A549 (cell line): ENCODE results near the gene PLCB1. TPM values are rescaled to one million over a fixed set of nuclear protein-coding genes. Genes with fewer than 3 reads are reported as not detected.

Source experiments
- ATAC-seq, 2 experiments: fragments of 200-7000 bp in 1 of 2; fragments of >200 bp in 1 of 2; cut with Nextera tagmentation in 1 of 2; cut with Tn5 transposase in 1 of 2; 3 replicates each; pipeline versions ENCODE4 v1.8.0 to v1.9.1; 2018 to 2020; ENCODE audit warnings: mild to moderate bottlenecking in 1 of 2, moderate library complexity in 1 of 2
- CTCF ChIA-PET: fragments of 300-600 bp; sonication (Branson Sonifier 250); formaldehyde crosslinking; extraction: SDS; loops from one replicate; lab custom pipeline; 2021; ENCODE audit warnings: antibody characterized with exemption, inconsistent platforms; lab: Yijun Ruan, JAX
- POLR2A ChIA-PET: fragments of 350-600 bp; formaldehyde crosslinking; extraction: SDS; loops from one replicate; lab custom pipeline; 2021; ENCODE audit warnings: antibody characterized with exemption, inconsistent platforms; lab: Yijun Ruan, JAX
- DNase-seq, 2 experiments: peaks; one replicate each; pipeline versions ENCODE4 v3.0.0 to v3.0.0-alpha.2; 2011 to 2016; ENCODE audit warnings: low read depth in 1 of 2, low spot score in 1 of 2
- FAIRE-seq: peaks from 2 replicates; lab custom pipeline; 2011; peaks lifted over from hg19 to GRCh38; lab: Jason Lieb, UNC
- H3K27ac ChIP-seq, 2 experiments: fragments of >200 bp; sonication (Bioruptor Twin); formaldehyde crosslinking; 3 replicates each; pipeline ENCODE4 v1.5.1; 2016 to 2017
- H3K4me1 ChIP-seq: fragments of >200 bp; sonication (Bioruptor Twin); formaldehyde crosslinking; 3 replicates; pipeline ENCODE4 v1.6.1; 2016
- H3K4me2 ChIP-seq: fragments of >200 bp; sonication (Bioruptor Twin); formaldehyde crosslinking; 3 replicates; pipeline ENCODE4 v1.6.1; 2016
- H3K4me3 ChIP-seq: fragments of >200 bp; sonication (Bioruptor Twin); formaldehyde crosslinking; 3 replicates; pipeline ENCODE4 v1.5.1; 2016
- H3K9me3 ChIP-seq: fragments of >200 bp; sonication (Bioruptor Twin); formaldehyde crosslinking; 3 replicates; pipeline ENCODE4 v1.6.1; 2016
- BHLHE40 ChIP-seq: IDR thresholded peaks from 2 replicates; pipeline ENCODE4 v1.6.1; 2012; ENCODE audit warnings: low read depth, low read length, inconsistent platforms
- CBX8 ChIP-seq: fragments of 200-600 bp; sonication (generic); IDR thresholded peaks from 2 replicates; pipeline ENCODE4 v1.6.1; 2016
- CHD2 ChIP-seq: fragments of 150-350 bp; IDR thresholded peaks from 2 replicates; pipeline ENCODE4 v1.6.1; 2014; ENCODE audit warnings: low read length; ENCODE audit not compliant: partially characterized antibody
- CHD4 ChIP-seq: fragments of 200-600 bp; sonication (generic); IDR thresholded peaks from 2 replicates; pipeline ENCODE4 v1.6.1; 2016; ENCODE audit warnings: antibody characterized with exemption, mild to moderate bottlenecking, borderline replicate concordance
- EP300 ChIP-seq, 2 experiments: fragments of >200 bp; sonication (Bioruptor Twin); formaldehyde crosslinking; IDR thresholded peaks; 2 replicates in 1 of 2; 3 replicates in 1 of 2; pipeline ENCODE4 v1.6.1; 2016 to 2017
- ESRRA ChIP-seq: fragments of 150-350 bp; IDR thresholded peaks from 2 replicates; pipeline ENCODE4 v1.6.1; 2014; ENCODE audit warnings: mild to moderate bottlenecking, low read length, borderline replicate concordance
- FOSL2 ChIP-seq, 2 experiments: fragments of 450-650 bp in 1 of 2; fragments of >200 bp in 1 of 2; sonication (Bioruptor Twin) in 1 of 2; formaldehyde crosslinking; IDR thresholded peaks; 2 replicates each; pipeline versions ENCODE4 v1.5.0 to v1.6.1; 2016 to 2020; ENCODE audit warnings: mild to moderate bottlenecking in 1 of 2, moderate library complexity in 1 of 2
- FOXS1 ChIP-seq: fragments of 250-450 bp; sonication (Bioruptor Pico); IDR thresholded peaks from 2 replicates; pipeline ENCODE4 v1.5.0; 2020; ENCODE audit warnings: mild to moderate bottlenecking, moderate library complexity
- HEYL ChIP-seq: fragments of 250-450 bp; sonication (Bioruptor Pico); IDR thresholded peaks from 2 replicates; pipeline ENCODE4 v1.8.0; 2021; ENCODE audit warnings: mild to moderate bottlenecking, moderate library complexity
- HMGXB4 ChIP-seq: fragments of 250-450 bp; sonication (Bioruptor Pico); IDR thresholded peaks from 2 replicates; pipeline ENCODE4 v1.5.0; 2021; ENCODE audit warnings: mild to moderate bottlenecking, moderate library complexity, borderline replicate concordance
- JUN ChIP-seq, 2 experiments: fragments of >200 bp; sonication (Bioruptor Twin); formaldehyde crosslinking; IDR thresholded peaks; 2 replicates in 1 of 2; 3 replicates in 1 of 2; pipeline ENCODE4 v1.6.1; 2016 to 2017
- JUNB ChIP-seq: fragments of >200 bp; sonication (Bioruptor Twin); formaldehyde crosslinking; IDR thresholded peaks from 2 replicates; pipeline ENCODE4 v1.6.1; 2016
- KDM1A ChIP-seq: fragments of 200-600 bp; sonication (generic); IDR thresholded peaks from 2 replicates; pipeline ENCODE4 v1.6.1; 2016; ENCODE audit warnings: low read depth, mild to moderate bottlenecking
- NPAS2 ChIP-seq: fragments of 250-450 bp; sonication (Bioruptor Pico); IDR thresholded peaks from 2 replicates; pipeline ENCODE4 v1.8.0; 2022; ENCODE audit warnings: mild to moderate bottlenecking, moderate library complexity, borderline replicate concordance
- POLR2AphosphoS2 ChIP-seq: conservative IDR thresholded peaks from 2 replicates; pipeline ENCODE4 v1.6.1; 2012; ENCODE audit warnings: low read length, improper control_type of control experiment, inconsistent platforms
- RARB ChIP-seq: fragments of 250-450 bp; sonication (Bioruptor Pico); IDR thresholded peaks from 2 replicates; pipeline ENCODE4 v1.8.0; 2021; ENCODE audit warnings: mild to moderate bottlenecking, moderate library complexity
- RFX5 ChIP-seq: fragments of 450-650 bp; IDR thresholded peaks from 2 replicates; pipeline ENCODE4 v1.7.1; 2014; ENCODE audit warnings: antibody characterized with exemption, mild to moderate bottlenecking, moderate library complexity
- RNF2 ChIP-seq: fragments of 200-600 bp; sonication (generic); IDR thresholded peaks from 2 replicates; pipeline ENCODE4 v1.6.1; 2016; ENCODE audit warnings: low read depth, mild to moderate bottlenecking, antibody characterized with exemption, moderate library complexity, borderline replicate concordance
- SMC3 ChIP-seq: fragments of >200 bp; sonication (Bioruptor Twin); formaldehyde crosslinking; IDR thresholded peaks from 3 replicates; pipeline ENCODE4 v1.6.1; 2018; ENCODE audit warnings: inconsistent platforms
- SREBF2 ChIP-seq: fragments of 450-650 bp; IDR thresholded peaks from 2 replicates; pipeline ENCODE4 v1.6.1; 2014; ENCODE audit warnings: mild to moderate bottlenecking, moderate library complexity
- TP53 ChIP-seq: fragments of 250-450 bp; sonication (Bioruptor Pico); IDR thresholded peaks from 2 replicates; pipeline ENCODE4 v1.5.0; 2021; ENCODE audit warnings: mild to moderate bottlenecking, moderate library complexity
- ZFP36 ChIP-seq: fragments of 450-650 bp; IDR thresholded peaks from 2 replicates; pipeline ENCODE4 v1.6.1; 2014; ENCODE audit warnings: borderline replicate concordance; ENCODE audit not compliant: partially characterized antibody
- WGBS: methylation state at CpG from one replicate; pipeline ENCODE4 v1.1.6; 2017; ENCODE audit errors: missing lambda C conversion rate; 5-methylcytosine and 5-hydroxymethylcytosine counted together
- polyA plus RNA-seq, 4 experiments: library from polyadenylated mRNA; depleted of rRNA in 3 of 4; stranded (reverse); fragments of >200 nt; fragmentation: RNase III in 1 of 4; extraction: RNeasy Plus Mini Kit Qiagen cat#74134 plus additional on column Dnase treatment in 1 of 4; gene quantifications; 2 replicates in 3 of 4; 3 replicates in 1 of 4; pipeline ENCODE4 v1.2.3, GENCODE V29; 2011 to 2017
- TF ChIP-seq, protein P1 (sequence below): fragments of 450-650 bp; IDR thresholded peaks from 2 replicates; pipeline ENCODE4 v1.6.1; 2014; ENCODE audit warnings: antibody characterized with exemption
- TF ChIP-seq, protein P2 (sequence below): fragments of >200 bp; sonication (Bioruptor Twin); formaldehyde crosslinking; IDR thresholded peaks from 3 replicates; pipeline ENCODE4 v1.6.1; 2016
- TF ChIP-seq, protein P3 (sequence below): IDR thresholded peaks from 2 replicates; pipeline ENCODE4 v1.6.1; 2012; ENCODE audit warnings: low read depth, borderline replicate concordance
- TF ChIP-seq, protein P4 (sequence below): fragments of 150-350 bp; IDR thresholded peaks from 2 replicates; pipeline ENCODE4 v1.6.1; 2014; ENCODE audit warnings: low read depth, mild to moderate bottlenecking, low read length
- TF ChIP-seq, protein P5 (sequence below): fragments of 200-600 bp; sonication (generic); IDR thresholded peaks from 2 replicates; pipeline ENCODE4 v1.6.1; 2016; ENCODE audit warnings: antibody characterized with exemption, mild to moderate bottlenecking, moderate library complexity
- TF ChIP-seq, protein P6 (sequence below): fragments of >200 bp; sonication (Bioruptor Twin); formaldehyde crosslinking; IDR thresholded peaks from 2 replicates; pipeline ENCODE4 v1.6.1; 2016

PLCB1 gene
- polyA plus RNA-seq, 2 of the 4 experiments (the other 2 are of a cell fraction), result 0.97 to 6.3 TPM

DNA sequence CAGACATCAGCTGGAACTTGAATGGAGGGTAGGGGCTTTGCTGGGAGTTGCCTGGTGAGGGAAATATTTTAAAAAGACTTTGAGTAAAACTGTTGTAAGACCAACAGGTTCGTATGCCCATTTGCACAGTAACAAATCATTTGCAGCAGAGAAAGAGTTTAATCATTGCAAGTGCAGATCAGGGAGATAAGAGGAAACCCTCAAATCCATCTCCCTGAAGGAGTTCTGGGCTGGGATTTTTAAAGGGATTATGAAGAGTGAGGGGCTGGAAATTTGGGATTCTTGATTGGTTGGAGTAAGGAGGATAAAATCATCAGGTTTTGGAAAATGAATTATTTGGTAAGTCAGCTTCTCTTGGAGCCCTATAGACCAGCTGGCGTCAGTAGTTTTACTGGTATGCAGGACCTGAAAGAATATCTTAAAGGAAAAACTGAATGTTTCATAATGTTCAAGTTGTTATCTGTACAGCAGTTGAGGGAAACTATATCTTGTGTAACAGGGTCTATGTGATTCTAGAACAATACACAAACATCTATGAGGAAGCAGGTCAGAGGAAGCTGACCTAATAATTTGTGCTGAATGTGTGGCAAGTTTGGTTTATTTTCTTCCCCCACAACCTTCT is 295.5 kb downstream of the PLCB1 start:
- ATAC-seq, result no peak
- TF ChIP-seq BHLHE40 (no peak), RNF2 (no peak), ESRRA (no peak), RFX5 (no peak), JUN (IDR thresholded peaks at IDR 0.05) (no peak), FOXS1 (CRISPR knock-in tag) (no peak), FOSL2 (IDR thresholded peaks at IDR 0.05) (no peak), FOSL2 (CRISPR knock-in tag; IDR thresholded peaks at IDR 0.05) (no peak), EP300 (IDR thresholded peaks at IDR 0.05) (no peak), JUNB (no peak), HMGXB4 (no peak), KDM1A (no peak), RARB (CRISPR knock-in tag) (no peak), ZFP36 (no peak), HEYL (CRISPR knock-in tag) (no peak), CHD2 (no peak), SMC3 (no peak)
- TF ChIP-seq, protein P1, sequence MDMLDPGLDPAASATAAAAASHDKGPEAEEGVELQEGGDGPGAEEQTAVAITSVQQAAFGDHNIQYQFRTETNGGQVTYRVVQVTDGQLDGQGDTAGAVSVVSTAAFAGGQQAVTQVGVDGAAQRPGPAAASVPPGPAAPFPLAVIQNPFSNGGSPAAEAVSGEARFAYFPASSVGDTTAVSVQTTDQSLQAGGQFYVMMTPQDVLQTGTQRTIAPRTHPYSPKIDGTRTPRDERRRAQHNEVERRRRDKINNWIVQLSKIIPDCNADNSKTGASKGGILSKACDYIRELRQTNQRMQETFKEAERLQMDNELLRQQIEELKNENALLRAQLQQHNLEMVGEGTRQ, result no peak
- TF ChIP-seq, protein P2, sequence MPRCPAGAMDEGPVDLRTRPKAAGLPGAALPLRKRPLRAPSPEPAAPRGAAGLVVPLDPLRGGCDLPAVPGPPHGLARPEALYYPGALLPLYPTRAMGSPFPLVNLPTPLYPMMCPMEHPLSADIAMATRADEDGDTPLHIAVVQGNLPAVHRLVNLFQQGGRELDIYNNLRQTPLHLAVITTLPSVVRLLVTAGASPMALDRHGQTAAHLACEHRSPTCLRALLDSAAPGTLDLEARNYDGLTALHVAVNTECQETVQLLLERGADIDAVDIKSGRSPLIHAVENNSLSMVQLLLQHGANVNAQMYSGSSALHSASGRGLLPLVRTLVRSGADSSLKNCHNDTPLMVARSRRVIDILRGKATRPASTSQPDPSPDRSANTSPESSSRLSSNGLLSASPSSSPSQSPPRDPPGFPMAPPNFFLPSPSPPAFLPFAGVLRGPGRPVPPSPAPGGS, result no peak
- TF ChIP-seq, protein P3, sequence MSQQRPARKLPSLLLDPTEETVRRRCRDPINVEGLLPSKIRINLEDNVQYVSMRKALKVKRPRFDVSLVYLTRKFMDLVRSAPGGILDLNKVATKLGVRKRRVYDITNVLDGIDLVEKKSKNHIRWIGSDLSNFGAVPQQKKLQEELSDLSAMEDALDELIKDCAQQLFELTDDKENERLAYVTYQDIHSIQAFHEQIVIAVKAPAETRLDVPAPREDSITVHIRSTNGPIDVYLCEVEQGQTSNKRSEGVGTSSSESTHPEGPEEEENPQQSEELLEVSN, result no peak
- TF ChIP-seq, protein P4, sequence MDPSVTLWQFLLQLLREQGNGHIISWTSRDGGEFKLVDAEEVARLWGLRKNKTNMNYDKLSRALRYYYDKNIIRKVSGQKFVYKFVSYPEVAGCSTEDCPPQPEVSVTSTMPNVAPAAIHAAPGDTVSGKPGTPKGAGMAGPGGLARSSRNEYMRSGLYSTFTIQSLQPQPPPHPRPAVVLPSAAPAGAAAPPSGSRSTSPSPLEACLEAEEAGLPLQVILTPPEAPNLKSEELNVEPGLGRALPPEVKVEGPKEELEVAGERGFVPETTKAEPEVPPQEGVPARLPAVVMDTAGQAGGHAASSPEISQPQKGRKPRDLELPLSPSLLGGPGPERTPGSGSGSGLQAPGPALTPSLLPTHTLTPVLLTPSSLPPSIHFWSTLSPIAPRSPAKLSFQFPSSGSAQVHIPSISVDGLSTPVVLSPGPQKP, result no peak
- FAIRE-seq, result no peak
- Histone ChIP-seq H3K9me3 (no peaks in the 10 kb centered on the region), H3K4me2 (no peak overlapping the region), H3K27ac (no peak overlapping the region), H3K4me1 (no peaks in the 10 kb centered on the region), H3K4me3 (no peak overlapping the region)
- POLR2A ChIA-PET, result no interaction called here
- 25% methylated on average over 2 of the region's 2 CpGs for WGBS
- no peak for DNase-seq
- CTCF ChIA-PET, result no interaction called here

DNA sequence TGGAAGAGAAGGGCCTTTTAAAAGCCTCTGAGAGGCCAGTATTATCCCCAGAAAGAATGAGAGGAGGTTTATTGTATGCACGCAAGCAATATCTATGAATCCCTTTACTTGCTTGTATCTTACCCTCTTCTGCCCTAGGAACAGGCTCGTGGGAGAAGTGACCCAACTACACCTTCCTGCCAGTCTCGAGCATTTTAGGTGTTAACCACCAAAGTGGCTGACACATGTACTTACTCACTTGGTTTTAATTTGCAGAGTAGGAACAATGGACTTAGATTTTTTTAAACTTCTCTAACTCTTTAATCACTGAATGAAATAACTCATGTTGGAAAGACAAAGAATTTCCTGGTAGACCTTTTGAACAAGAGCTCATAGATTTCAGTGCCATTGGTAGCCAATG is 296.9 kb downstream of the PLCB1 start:
- Histone ChIP-seq H3K4me2 (no peak overlapping the region), H3K4me3 (no peak overlapping the region), H3K27ac (no peak overlapping the region), H3K9me3 (no peaks in the 10 kb centered on the region), H3K4me1 (no peaks in the 10 kb centered on the region)
- ATAC-seq, result no peak
- no peak for FAIRE-seq
- DNase-seq, result no peak
- POLR2A ChIA-PET, result no interaction called here
- WGBS, result 29% methylated on average over 3 of the region's 3 CpGs
- CTCF ChIA-PET, result no interaction called here
- TF ChIP-seq ESRRA, result no peak
- no peak for TF ChIP-seq FOXS1 (CRISPR knock-in tag)
- no peak for TF ChIP-seq SMC3
- TF ChIP-seq CHD4, result no peak
- no peak for TF ChIP-seq POLR2AphosphoS2
- no peak for TF ChIP-seq EP300 (IDR thresholded peaks at IDR 0.05)
- no peak for TF ChIP-seq CBX8
- TF ChIP-seq, protein P5, sequence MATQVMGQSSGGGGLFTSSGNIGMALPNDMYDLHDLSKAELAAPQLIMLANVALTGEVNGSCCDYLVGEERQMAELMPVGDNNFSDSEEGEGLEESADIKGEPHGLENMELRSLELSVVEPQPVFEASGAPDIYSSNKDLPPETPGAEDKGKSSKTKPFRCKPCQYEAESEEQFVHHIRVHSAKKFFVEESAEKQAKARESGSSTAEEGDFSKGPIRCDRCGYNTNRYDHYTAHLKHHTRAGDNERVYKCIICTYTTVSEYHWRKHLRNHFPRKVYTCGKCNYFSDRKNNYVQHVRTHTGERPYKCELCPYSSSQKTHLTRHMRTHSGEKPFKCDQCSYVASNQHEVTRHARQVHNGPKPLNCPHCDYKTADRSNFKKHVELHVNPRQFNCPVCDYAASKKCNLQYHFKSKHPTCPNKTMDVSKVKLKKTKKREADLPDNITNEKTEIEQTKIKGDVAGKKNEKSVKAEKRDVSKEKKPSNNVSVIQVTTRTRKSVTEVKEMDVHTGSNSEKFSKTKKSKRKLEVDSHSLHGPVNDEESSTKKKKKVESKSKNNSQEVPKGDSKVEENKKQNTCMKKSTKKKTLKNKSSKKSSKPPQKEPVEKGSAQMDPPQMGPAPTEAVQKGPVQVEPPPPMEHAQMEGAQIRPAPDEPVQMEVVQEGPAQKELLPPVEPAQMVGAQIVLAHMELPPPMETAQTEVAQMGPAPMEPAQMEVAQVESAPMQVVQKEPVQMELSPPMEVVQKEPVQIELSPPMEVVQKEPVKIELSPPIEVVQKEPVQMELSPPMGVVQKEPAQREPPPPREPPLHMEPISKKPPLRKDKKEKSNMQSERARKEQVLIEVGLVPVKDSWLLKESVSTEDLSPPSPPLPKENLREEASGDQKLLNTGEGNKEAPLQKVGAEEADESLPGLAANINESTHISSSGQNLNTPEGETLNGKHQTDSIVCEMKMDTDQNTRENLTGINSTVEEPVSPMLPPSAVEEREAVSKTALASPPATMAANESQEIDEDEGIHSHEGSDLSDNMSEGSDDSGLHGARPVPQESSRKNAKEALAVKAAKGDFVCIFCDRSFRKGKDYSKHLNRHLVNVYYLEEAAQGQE, result no peak
- TF ChIP-seq CHD2, result no peak
- TF ChIP-seq NPAS2 (CRISPR knock-in tag), result no peak
- TF ChIP-seq, protein P6, sequence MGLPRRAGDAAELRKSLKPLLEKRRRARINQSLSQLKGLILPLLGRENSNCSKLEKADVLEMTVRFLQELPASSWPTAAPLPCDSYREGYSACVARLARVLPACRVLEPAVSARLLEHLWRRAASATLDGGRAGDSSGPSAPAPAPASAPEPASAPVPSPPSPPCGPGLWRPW, result no peak
- no peak for TF ChIP-seq ZFP36
- TF ChIP-seq SREBF2, result no peak
- TF ChIP-seq JUNB, result no peak
- no peak for TF ChIP-seq TP53 (CRISPR knock-in tag)
